ENCODE results near the gene PRMT2. TPM values are rescaled to one million over a fixed set of nuclear protein-coding genes. Genes with fewer than 3 reads are reported as not detected.
"Not testable (repeated sequence)": the region's sequence is repeated elsewhere in the genome, so short reads cannot be mapped to it uniquely, and the experiment has no call there.

Gene PRMT2
- total RNA-seq, 1 donor from 2014 or later: 178 TPM

GRCh38 chr21:46616050-46616449, 19.4 kb upstream of the PRMT2 start:
- no peak for DNase-seq (ENCODE audit: low spot score)
- intact Hi-C loops (cut with DNase I): no loop called here
- no peak for ATAC-seq

GRCh38 chr21:46616656-46617055, 18.8 kb upstream of the PRMT2 start:
- ATAC-seq: no peak
- DNase-seq (ENCODE audit: low spot score): no peak
- intact Hi-C loops (cut with DNase I): no loop called here

- DNase-seq (ENCODE audit: low spot score) (no peak), ATAC-seq (no peak)
- intact Hi-C loops (cut with DNase I): no loop called here
These were observed 18.0 kb upstream of the PRMT2 start for GRCh38 chr21:46617267-46618051.

GRCh38 chr21:46618738-46619379, 16.6 kb upstream of the PRMT2 start:
- intact Hi-C loops (cut with DNase I): no loop called here
- ATAC-seq: no peak
- DNase-seq (ENCODE audit: low spot score): no peak

GRCh38 chr21:46619846-46620245, 15.6 kb upstream of the PRMT2 start:
- DNase-seq (ENCODE audit: low spot score) (no peak), ATAC-seq (no peak)
- intact Hi-C loops (cut with DNase I): no loop called here

GRCh38 chr21:46620846-46621245, 14.6 kb upstream of the PRMT2 start:
- intact Hi-C loops (cut with DNase I): no loop called here
- ATAC-seq (no peak), DNase-seq (ENCODE audit: low spot score) (no peak)

GRCh38 chr21:46621457-46622182, 13.9 kb upstream of the PRMT2 start:
- peak; percentile 73 for DNase-seq (ENCODE audit: low spot score)
- ATAC-seq: peak; percentile 78
- intact Hi-C loops (cut with DNase I): no loop called here

- DNase-seq (ENCODE audit: low spot score): peak; percentile 72
- intact Hi-C loops (cut with DNase I): no loop called here
These were observed 13.2 kb upstream of the PRMT2 start for GRCh38 chr21:46622226-46622625.

GRCh38 chr21:46624050-46624449, 11.4 kb upstream of the PRMT2 start:
- no peak for DNase-seq (ENCODE audit: low spot score)
- ATAC-seq: no peak
- intact Hi-C loops (cut with DNase I): no loop called here

More at GRCh38 chr21:46622226-46622625, 13.2 kb upstream of the PRMT2 start:
- ATAC-seq: peak; percentile 94

- intact Hi-C loops (cut with DNase I): no loop called here
- ATAC-seq (no peak), DNase-seq (ENCODE audit: low spot score) (no peak)
These were observed 9.7 kb upstream of the PRMT2 start for GRCh38 chr21:46625759-46626158.

GRCh38 chr21:46626536-46626935, 8.9 kb upstream of the PRMT2 start:
- DNase-seq (ENCODE audit: low spot score) (no peak), ATAC-seq (no peak)
- intact Hi-C loops (cut with DNase I): no loop called here

GRCh38 chr21:46626975-46627501, 8.4 kb upstream of the PRMT2 start:
- intact Hi-C loops (cut with DNase I): no loop called here

GRCh38 chr21:46627726-46628125, 7.7 kb upstream of the PRMT2 start:
- intact Hi-C loops (cut with DNase I): no loop called here
- ATAC-seq (no peak), DNase-seq (ENCODE audit: low spot score) (no peak)

More at GRCh38 chr21:46626975-46627501, 8.4 kb upstream of the PRMT2 start:
- DNase-seq (ENCODE audit: low spot score) (no peak), ATAC-seq (no peak)

- intact Hi-C loops (cut with DNase I): no loop called here
- ATAC-seq (no peak), DNase-seq (ENCODE audit: low spot score) (no peak)
These were observed 6.6 kb upstream of the PRMT2 start for GRCh38 chr21:46628868-46629267.

GRCh38 chr21:46630915-46631314, 4.6 kb upstream of the PRMT2 start:
- intact Hi-C loops (cut with DNase I); ATAC-seq; DNase-seq (ENCODE audit: low spot score): not testable (repeated sequence)

- ATAC-seq (no peak), DNase-seq (ENCODE audit: low spot score) (no peak)
- intact Hi-C loops (cut with DNase I): no loop called here
These were observed 1.9 kb upstream of the PRMT2 start for GRCh38 chr21:46633566-46633965.

- no peak for ATAC-seq
- DNase-seq (ENCODE audit: low spot score): no peak
- intact Hi-C loops (cut with DNase I): no loop called here
These were observed 1.0 kb upstream of the PRMT2 start for GRCh38 chr21:46634427-46634826.

- ATAC-seq (peak; percentile 84), DNase-seq (ENCODE audit: low spot score) (peak; percentile 87)
- intact Hi-C loops (cut with DNase I): no loop called here
These were observed 529 bp upstream of the PRMT2 start for GRCh38 chr21:46634966-46635323.

- intact Hi-C loops (cut with DNase I): loop anchor here (2.0 kb wide), 1 partner anchor 35 kb away; no protein-coding TSS in a partner anchor
- DNase-seq (ENCODE audit: low spot score): no peak
- ATAC-seq: no peak
These were observed 673 bp downstream of the PRMT2 start for GRCh38 chr21:46636181-46636512.

All from sciatic nerve (tissue), 2 donors.